Measurements from ENCODE around the gene ASPHD1. TPM values are rescaled to one million over a fixed set of nuclear protein-coding genes. Genes with fewer than 3 reads are reported as not detected.

The ASPHD1 gene
- total RNA-seq, 2 donors from 2014 or later = 1.3 TPM; not detected in 1

DNA sequence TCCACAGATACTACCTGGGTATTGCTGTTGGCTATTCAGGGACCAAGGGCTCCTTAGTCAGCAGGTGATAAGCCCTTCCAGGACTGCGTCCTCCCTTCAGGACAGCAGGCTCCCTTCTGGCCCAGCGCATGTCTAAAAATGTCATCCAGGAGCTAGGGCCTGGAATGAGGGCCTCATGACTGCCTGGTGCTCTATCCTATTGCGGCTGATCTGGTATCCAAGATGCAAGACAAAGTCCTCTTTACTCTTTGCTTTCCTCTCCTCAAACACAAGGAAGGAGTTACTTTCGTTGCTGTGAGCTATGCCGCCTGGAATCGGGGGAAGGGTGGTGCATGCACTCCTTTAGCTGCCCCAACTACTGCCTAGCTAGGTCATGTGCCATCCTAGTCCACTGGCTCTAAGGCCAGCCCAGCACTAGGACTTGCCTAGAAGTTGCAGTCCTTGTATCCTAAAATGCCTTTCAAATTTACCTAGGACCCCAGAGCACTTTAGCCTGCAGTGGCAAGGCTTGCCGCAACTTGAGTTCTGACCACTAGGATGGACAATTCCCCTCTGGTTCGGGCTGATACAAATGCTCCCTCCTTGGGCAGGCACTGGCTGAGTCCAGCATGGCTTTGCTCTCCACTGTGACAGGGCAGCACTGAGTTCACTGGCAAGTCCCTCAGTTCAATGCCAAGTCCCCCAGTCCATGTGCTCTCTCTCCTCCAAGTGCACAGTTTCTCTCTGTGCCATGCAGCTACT is 51.5 kb downstream of the ASPHD1 start:
- DNase-seq (ENCODE audit: low spot score) (no peak), ATAC-seq (no peak)
- H3K4me3 Mint-ChIP-seq = no peak overlapping the region
- no peak overlapping the region for H3K27ac Mint-ChIP-seq
- no peaks in the 10 kb centered on the region for H3K4me1 Mint-ChIP-seq (ENCODE audit: low read depth in 2 of 2)
- peaks cover 2 to 5% of the 10 kb centered on the region in 2 donors for H3K27me3 Mint-ChIP-seq
- no peaks in the 10 kb centered on the region for H3K9me3 Mint-ChIP-seq
- peaks cover 5% of the 10 kb centered on the region for H3K36me3 Mint-ChIP-seq

Other genes starting within 250 kb of the ASPHD1 start
- gene SPN, start 237.2 kb upstream of the ASPHD1 start, total RNA-seq = 100 to 1,000 TPM; 111 to 132 TPM
- gene QPRT, start 221.3 kb upstream of the ASPHD1 start, total RNA-seq = 1 to 10 TPM; 3.3 to 5.6 TPM
- 10 to 100 TPM; 15.1 to 17.9 TPM for gene C16orf54, start 154.5 kb upstream of the ASPHD1 start, total RNA-seq
- not detected for gene ZG16, start 122.2 kb upstream of the ASPHD1 start, total RNA-seq
- 100 to 1,000 TPM in 1 of 2 donors, 10 to 100 TPM in 1; 63.4 to 174 TPM for gene KIF22, start 109.7 kb upstream of the ASPHD1 start, total RNA-seq
- gene MAZ, start 94.0 kb upstream of the ASPHD1 start, total RNA-seq = 100 to 1,000 TPM; 241 to 424 TPM
- 1 to 10 TPM in 1 of 2 donors, under 1 TPM in 1; 0.98 to 2.8 TPM for gene PRRT2, start 88.3 kb upstream of the ASPHD1 start, total RNA-seq
- gene PAGR1, start 84.3 kb upstream of the ASPHD1 start, total RNA-seq = 10 to 100 TPM; 20.5 to 36.1 TPM
- 100 to 1,000 TPM in 1 of 2 donors, 10 to 100 TPM in 1; 86.1 to 180 TPM for gene MVP, start 80.0 kb upstream of the ASPHD1 start, total RNA-seq
- 10 to 100 TPM; 60.1 to 62.9 TPM for gene CDIPT, start 37.3 kb upstream of the ASPHD1 start, total RNA-seq
- gene SEZ6L2, start 938 bp upstream of the ASPHD1 start, total RNA-seq = not detected
- 10 to 100 TPM; 53.6 to 92.7 TPM for gene KCTD13, start 25.7 kb downstream of the ASPHD1 start, total RNA-seq
- 10 to 100 TPM; 44.3 to 51.6 TPM for gene TMEM219, start 61.6 kb downstream of the ASPHD1 start, total RNA-seq
- gene TAOK2, start 73.4 kb downstream of the ASPHD1 start, total RNA-seq = 10 to 100 TPM; 39.6 to 66.8 TPM
- gene HIRIP3, start 95.1 kb downstream of the ASPHD1 start, total RNA-seq = 10 to 100 TPM; 30.0 to 40.8 TPM
- gene INO80E, start 95.8 kb downstream of the ASPHD1 start, total RNA-seq = 100 to 1,000 TPM; 101 to 133 TPM
- gene DOC2A, start 110.5 kb downstream of the ASPHD1 start, total RNA-seq = not detected
- not detected for gene C16orf92, start 122.7 kb downstream of the ASPHD1 start, total RNA-seq
- gene TLCD3B, start 130.8 kb downstream of the ASPHD1 start, total RNA-seq = 1 to 10 TPM; 1.4 to 5.3 TPM
- gene ALDOA, start 165.3 kb downstream of the ASPHD1 start, total RNA-seq = 1,000 to 10,000 TPM; 1,789 to 1,983 TPM
- gene PPP4C, start 175.5 kb downstream of the ASPHD1 start, total RNA-seq = 100 to 1,000 TPM; 144 to 148 TPM
- under 1 TPM; 0.29 to 0.78 TPM for gene TBX6, start 191.4 kb downstream of the ASPHD1 start, total RNA-seq
- gene YPEL3, start 195.7 kb downstream of the ASPHD1 start, total RNA-seq = 10 to 100 TPM; 21.1 to 25.8 TPM
- 1 to 10 TPM; 1.6 to 5.6 TPM for gene GDPD3, start 213.0 kb downstream of the ASPHD1 start, total RNA-seq
- gene MAPK3, start 222.7 kb downstream of the ASPHD1 start, total RNA-seq = 10 to 100 TPM; 34.3 to 35.9 TPM